NT2/D1 (cell line): ENCODE measurements around the gene XPO1.
"Not testable (repeated sequence)": the region's sequence is repeated elsewhere in the genome, so short reads cannot be mapped to it uniquely, and the experiment has no call there.

Experiments
- YY1 ChIP-seq: IDR thresholded peaks from 2 replicates; pipeline ENCODE4 v1.6.1; 2011; ENCODE audit not compliant: insufficient read length, insufficient read depth
- ZNF274 ChIP-seq: IDR thresholded peaks from 2 replicates; pipeline ENCODE4 v1.6.1; 2011; ENCODE audit warnings: mild to moderate bottlenecking, low read depth, low read length

GRCh38 chr2:61454972-61455371 is 83.2 kb downstream of the XPO1 start:
- TF ChIP-seq YY1, ZNF274: not testable (repeated sequence)
